HG02571 (cell line): ENCODE measurements around the gene GLMN.

Experiments
- ATAC-seq: cut with Tn5 transposase; IDR thresholded peaks from one replicate; pipeline ENCODE4 v1.9.1; 2021; ENCODE audit warnings: mild to moderate bottlenecking, moderate library complexity; ENCODE audit not compliant: unreplicated experiment

GLMN gene

DNA sequence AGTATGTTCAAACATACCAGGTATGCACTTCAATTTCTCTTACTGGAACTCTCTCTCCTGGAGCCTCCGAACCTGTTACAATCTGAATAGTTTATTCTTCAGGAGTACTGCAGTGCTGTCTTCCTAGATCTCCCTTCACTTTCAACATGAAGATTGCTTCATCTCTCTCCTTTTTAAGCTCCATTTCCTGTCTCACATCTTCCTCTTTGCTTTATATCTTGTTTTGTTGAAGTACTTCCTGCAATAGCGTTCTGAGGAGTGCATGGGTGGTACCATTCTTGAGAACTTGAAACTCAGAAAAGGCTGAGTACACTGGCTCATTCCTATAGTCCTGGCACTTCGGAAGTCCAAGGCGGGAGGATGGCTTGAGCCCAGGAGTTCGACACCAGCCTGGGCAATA is 96.8 kb downstream of the GLMN start:
- no peak for ATAC-seq
